Tibial nerve (tissue), 4 donors: ENCODE measurements around the gene FAM169A. TPM values are rescaled to one million over a fixed set of nuclear protein-coding genes. Genes with fewer than 3 reads are reported as not detected.
"Not testable (repeated sequence)": the region's sequence is repeated elsewhere in the genome, so short reads cannot be mapped to it uniquely, and the experiment has no call there.

ENCODE experiments used
- DNase-seq, 2 donors: peaks; one replicate each; pipeline ENCODE4 v3.0.0-alpha.2; 2019; ENCODE audit warnings: low spot score in 2 of 2
- H3K27ac ChIP-seq, 4 donors: fragments of 200-600 bp; sonication (generic) in 3 of 4; one replicate each; pipeline ENCODE4 v1.5.1; 2017 to 2019; ENCODE audit warnings: mild to moderate bottlenecking in 1 of 4
- H3K27me3 ChIP-seq, 2 donors: fragments of 200-600 bp; sonication (generic) in 1 of 2; one replicate each; pipeline versions ENCODE4 v1.5.1 to v1.6.0; 2017 to 2019
- H3K36me3 ChIP-seq, 3 donors: fragments of 200-600 bp; sonication (generic); one replicate each; pipeline ENCODE4 v1.5.1; 2018 to 2019
- H3K4me1 ChIP-seq, 4 donors: fragments of 200-600 bp; sonication (generic) in 3 of 4; one replicate each; pipeline ENCODE4 v1.5.1; 2017 to 2019
- H3K4me3 ChIP-seq, 4 donors: fragments of 200-600 bp; sonication (generic) in 3 of 4; one replicate each; pipeline ENCODE4 v1.5.1; 2017 to 2019; ENCODE audit warnings: mild to moderate bottlenecking in 1 of 4, moderate library complexity in 1 of 4
- H3K9me3 ChIP-seq, 4 donors: fragments of 200-600 bp; sonication (generic) in 3 of 4; one replicate each; pipeline ENCODE4 v1.5.1; 2017 to 2019
- EP300 ChIP-seq, 2 donors: sonication (generic); formaldehyde crosslinking; IDR thresholded peaks; one replicate each; pipeline ENCODE4 v1.6.1; 2017; ENCODE audit warnings: antibody characterized with exemption in 2 of 2, mild to moderate bottlenecking in 1 of 2
- POLR2A ChIP-seq, 2 donors: fragments of 450-650 bp; IDR thresholded peaks; one replicate each; pipeline ENCODE4 v1.6.1; 2017; ENCODE audit warnings: antibody characterized with exemption in 2 of 2, mild to moderate bottlenecking in 2 of 2, moderate library complexity in 2 of 2
- WGBS, 2 donors: methylation state at CpG; one replicate each; pipeline ENCODE4 v1.1.5; 2018; 5-methylcytosine and 5-hydroxymethylcytosine counted together
- total RNA-seq, 4 donors: library from RNA; depleted of rRNA; stranded (reverse); fragments of >200 nt; gene quantifications; one replicate each; pipeline ENCODE4 v1.1.0, GENCODE V29; 2016
- TF ChIP-seq, protein P1 (sequence below), 5 experiments: fragments of 200-600 bp in 3 of 5; fragments of 450-650 bp in 2 of 5; sonication (generic) in 3 of 5; IDR thresholded peaks; one replicate each; pipeline ENCODE4 v1.5.1; 2016 to 2019; ENCODE audit warnings: antibody characterized with exemption in 5 of 5, mild to moderate bottlenecking in 3 of 5, moderate library complexity in 2 of 5

FAM169A gene
- total RNA-seq, 4 donors from 2014 or later: 5.9 to 15.3 (median 10.8) TPM

DNA sequence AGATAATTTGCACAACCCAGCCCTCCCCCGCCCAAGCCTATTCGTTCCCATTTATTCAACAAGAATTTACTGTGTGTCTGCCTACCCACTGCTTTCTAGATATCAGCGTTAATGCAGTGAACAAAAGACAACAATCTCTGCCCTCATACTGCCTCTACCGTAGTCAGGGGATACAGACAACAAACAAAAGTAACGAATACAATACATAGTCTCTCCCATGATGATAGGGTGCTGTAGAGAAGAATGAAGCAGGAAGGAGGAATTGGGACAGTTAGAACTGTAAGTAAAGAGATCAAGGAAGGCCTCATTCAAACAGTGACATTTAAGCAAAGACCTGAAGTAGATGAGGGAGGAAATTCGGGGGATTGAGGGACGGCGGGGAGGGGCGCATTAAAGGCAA, 101.0 kb downstream of the FAM169A start:
- TF ChIP-seq POLR2A (IDR thresholded peaks at IDR 0.05): no peak
- TF ChIP-seq, protein P1, sequence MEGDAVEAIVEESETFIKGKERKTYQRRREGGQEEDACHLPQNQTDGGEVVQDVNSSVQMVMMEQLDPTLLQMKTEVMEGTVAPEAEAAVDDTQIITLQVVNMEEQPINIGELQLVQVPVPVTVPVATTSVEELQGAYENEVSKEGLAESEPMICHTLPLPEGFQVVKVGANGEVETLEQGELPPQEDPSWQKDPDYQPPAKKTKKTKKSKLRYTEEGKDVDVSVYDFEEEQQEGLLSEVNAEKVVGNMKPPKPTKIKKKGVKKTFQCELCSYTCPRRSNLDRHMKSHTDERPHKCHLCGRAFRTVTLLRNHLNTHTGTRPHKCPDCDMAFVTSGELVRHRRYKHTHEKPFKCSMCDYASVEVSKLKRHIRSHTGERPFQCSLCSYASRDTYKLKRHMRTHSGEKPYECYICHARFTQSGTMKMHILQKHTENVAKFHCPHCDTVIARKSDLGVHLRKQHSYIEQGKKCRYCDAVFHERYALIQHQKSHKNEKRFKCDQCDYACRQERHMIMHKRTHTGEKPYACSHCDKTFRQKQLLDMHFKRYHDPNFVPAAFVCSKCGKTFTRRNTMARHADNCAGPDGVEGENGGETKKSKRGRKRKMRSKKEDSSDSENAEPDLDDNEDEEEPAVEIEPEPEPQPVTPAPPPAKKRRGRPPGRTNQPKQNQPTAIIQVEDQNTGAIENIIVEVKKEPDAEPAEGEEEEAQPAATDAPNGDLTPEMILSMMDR (IDR thresholded peaks at IDR 0.05): no peak
- TF ChIP-seq EP300 (IDR thresholded peaks at IDR 0.05): no peak
- H3K9me3 ChIP-seq: no peaks in the 10 kb centered on the region
- H3K27me3 ChIP-seq: no peaks in the 10 kb centered on the region
- peaks cover 0 to 22% (median 8%) of the 10 kb centered on the region in 3 donors for H3K36me3 ChIP-seq
- H3K4me1 ChIP-seq: peaks cover 0 to 45% (median 22%) of the 10 kb centered on the region in 4 donors
- H3K4me3 ChIP-seq: no peak overlapping the region
- DNase-seq: no peak
- WGBS, 2 donors: 60 to 61% methylated on average over 9 of the region's 9 CpGs
- H3K27ac ChIP-seq: no peak overlapping the region

DNA sequence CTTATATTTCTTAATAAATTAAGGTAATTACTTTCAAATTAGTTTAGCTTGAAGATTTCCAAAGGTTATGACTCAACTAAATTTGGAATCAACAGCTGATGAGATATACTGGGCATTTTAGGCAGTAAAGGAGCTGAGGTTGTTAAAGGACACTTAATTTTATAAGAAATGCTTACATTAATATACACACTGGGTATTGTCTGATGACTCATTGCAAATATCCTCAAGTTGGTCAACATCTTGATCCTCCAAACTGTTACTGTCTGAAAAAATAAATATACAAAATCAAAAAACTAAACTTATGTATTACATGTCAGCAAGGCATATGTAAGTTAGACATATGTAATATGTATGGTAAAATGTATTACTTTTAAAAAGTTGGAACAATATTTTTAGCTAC, 102.7 kb downstream of the FAM169A start:
- peaks cover 0 to 15% (median 0%) of the 10 kb centered on the region in 3 donors for H3K36me3 ChIP-seq
- TF ChIP-seq POLR2A (IDR thresholded peaks at IDR 0.05) (no peak), EP300 (IDR thresholded peaks at IDR 0.05) (no peak)
- TF ChIP-seq, protein P1 (IDR thresholded peaks at IDR 0.05): no peak
- no peaks in the 10 kb centered on the region for H3K27me3 ChIP-seq
- no peak for DNase-seq
- H3K9me3 ChIP-seq: no peaks in the 10 kb centered on the region
- H3K27ac ChIP-seq: no peak overlapping the region
- no peak overlapping the region for H3K4me3 ChIP-seq
- H3K4me1 ChIP-seq: peaks cover 0 to 42% (median 22%) of the 10 kb centered on the region in 4 donors

DNA sequence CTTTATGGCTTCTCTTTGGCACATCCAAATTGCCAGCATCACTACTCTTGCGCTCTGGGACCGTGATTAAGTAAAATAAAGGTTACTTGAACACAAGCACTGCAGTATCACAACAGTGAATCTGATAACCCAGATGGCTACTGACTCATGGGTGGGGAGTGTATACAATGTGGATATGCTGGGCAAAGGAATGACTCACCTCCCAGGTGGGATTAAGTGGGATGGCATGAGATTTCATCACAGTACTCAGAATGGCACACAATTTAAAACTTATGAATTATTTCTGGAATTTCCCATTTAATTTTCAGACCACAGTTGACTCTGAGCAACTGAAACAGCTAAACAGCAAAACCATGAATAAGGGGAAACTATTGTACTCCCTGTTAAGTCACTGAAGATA, 103.6 kb downstream of the FAM169A start:
- H3K9me3 ChIP-seq: no peaks in the 10 kb centered on the region

DNA sequence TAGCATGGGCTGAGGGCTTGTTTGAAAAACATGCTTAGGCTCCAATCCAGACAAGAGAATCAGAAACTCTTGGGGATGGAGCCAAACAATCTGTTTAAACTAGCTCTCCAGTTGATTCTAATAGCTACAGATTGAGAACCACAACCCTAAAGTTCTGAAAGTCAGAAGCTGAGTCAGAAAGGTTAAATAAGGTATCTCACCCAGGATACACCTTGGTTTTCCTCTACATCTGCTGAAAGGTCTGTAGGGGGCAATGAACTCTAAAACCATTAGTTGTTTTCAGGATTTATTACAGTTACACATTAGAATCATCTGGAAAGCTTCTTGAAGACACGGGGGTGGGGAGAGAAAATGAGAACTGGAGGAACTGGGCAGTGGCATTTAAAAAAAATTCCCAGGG, 104.9 kb downstream of the FAM169A start:
- H3K36me3 ChIP-seq: peaks cover 0 to 38% (median 4%) of the 10 kb centered on the region in 3 donors
- no peak for DNase-seq
- H3K9me3 ChIP-seq: peaks cover 0 to under 1% (median 0%) of the 10 kb centered on the region in 4 donors
- WGBS, 2 donors: 74 to 96% methylated on average over 1 of the region's 1 CpG
- peaks cover 0 to 32% (median 15%) of the 10 kb centered on the region in 4 donors for H3K4me1 ChIP-seq
- no peak overlapping the region for H3K4me3 ChIP-seq
- no peaks in the 10 kb centered on the region for H3K27me3 ChIP-seq
- no peak overlapping the region for H3K27ac ChIP-seq
- TF ChIP-seq, protein P1 (IDR thresholded peaks at IDR 0.05): no peak
- TF ChIP-seq POLR2A (IDR thresholded peaks at IDR 0.05): no peak
- TF ChIP-seq EP300 (IDR thresholded peaks at IDR 0.05): no peak

More for the DNA sequence above, 103.6 kb downstream of the FAM169A start:
- H3K27me3 ChIP-seq: no peaks in the 10 kb centered on the region
- no peak for TF ChIP-seq EP300 (IDR thresholded peaks at IDR 0.05)
- TF ChIP-seq, protein P1 (IDR thresholded peaks at IDR 0.05): no peak
- TF ChIP-seq POLR2A (IDR thresholded peaks at IDR 0.05): no peak
- 95 to 96% methylated on average over 2 of the region's 2 CpGs for WGBS, 2 donors
- no peak overlapping the region for H3K4me3 ChIP-seq
- H3K36me3 ChIP-seq: peaks cover 0 to 24% (median 4%) of the 10 kb centered on the region in 3 donors
- no peak for DNase-seq
- no peak overlapping the region for H3K27ac ChIP-seq
- H3K4me1 ChIP-seq: peaks cover 0 to 33% (median 16%) of the 10 kb centered on the region in 4 donors

DNA sequence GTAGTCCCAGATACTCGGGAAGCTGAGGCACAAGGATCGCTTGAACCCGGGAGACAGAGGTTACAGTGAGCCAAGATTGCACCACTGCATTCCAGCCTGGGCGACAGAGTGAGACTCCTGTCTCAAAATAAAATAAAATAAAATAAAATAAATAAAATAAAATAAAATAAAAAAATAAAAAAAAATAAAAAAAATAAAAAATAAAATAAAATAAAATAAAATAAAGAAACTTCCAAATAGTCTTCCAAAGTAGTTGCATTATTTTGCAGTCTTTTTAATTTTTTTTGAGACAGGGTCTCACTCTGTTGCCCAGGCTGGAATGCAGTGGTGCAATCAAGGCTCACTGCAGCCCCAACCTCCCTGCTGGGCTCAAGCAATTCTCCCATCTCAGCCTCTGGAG, 117.4 kb downstream of the FAM169A start:
- not testable (repeated sequence) for H3K9me3 ChIP-seq, H3K27ac ChIP-seq, DNase-seq, H3K4me3 ChIP-seq, H3K4me1 ChIP-seq, H3K27me3 ChIP-seq
- H3K36me3 ChIP-seq: peaks cover 0 to 88% (median 0%) of the 10 kb centered on the region in 3 donors
- 96 to 100% methylated on average over 4 of the region's 4 CpGs for WGBS, 2 donors

DNA sequence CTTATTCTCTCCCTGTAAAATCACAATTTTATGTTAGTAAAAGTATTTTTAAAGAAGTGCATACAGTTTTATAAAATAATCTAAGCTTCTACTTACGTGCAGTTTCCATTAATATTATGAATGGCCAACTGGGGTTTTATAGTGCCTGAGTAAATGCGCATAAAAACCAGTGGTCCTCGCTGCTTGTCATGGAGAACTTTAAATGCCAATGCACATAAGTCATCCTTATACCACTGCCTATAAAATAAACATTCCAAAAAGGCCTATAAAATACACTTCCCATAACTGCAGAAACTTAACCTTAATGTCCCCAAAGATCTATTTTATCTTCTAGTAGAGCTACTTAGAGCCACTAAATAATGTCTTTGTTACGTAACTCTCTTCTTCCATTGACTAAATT, 127.8 kb downstream of the FAM169A start:
- H3K27ac ChIP-seq: no peak overlapping the region
- TF ChIP-seq POLR2A (IDR thresholded peaks at IDR 0.05) (no peak), EP300 (IDR thresholded peaks at IDR 0.05) (no peak)
- TF ChIP-seq, protein P1 (IDR thresholded peaks at IDR 0.05): no peak
- H3K4me3 ChIP-seq: no peak overlapping the region
- H3K4me1 ChIP-seq: no peaks in the 10 kb centered on the region
- peaks cover 0 to 71% (median 0%) of the 10 kb centered on the region in 3 donors for H3K36me3 ChIP-seq
- H3K9me3 ChIP-seq: no peaks in the 10 kb centered on the region
- 89 to 90% methylated on average over 4 of the region's 4 CpGs for WGBS, 2 donors
- no peak for DNase-seq
- no peaks in the 10 kb centered on the region for H3K27me3 ChIP-seq
